Stimulated activated CD8-positive, alpha-beta memory T cell treated with anti-CD3 and anti-CD28 coated beads, Interleukin-2, amount 100 ng/mL, for 1 hour (primary cell): ENCODE measurements around the gene WWC1.

Experiments
- DNase-seq, 2 donors: peaks; one replicate each; pipeline ENCODE4 v3.0.0-alpha.2; 2020; ENCODE audit warnings: low read depth in 2 of 2

Gene WWC1

GRCh38 chr5:168438349-168438748, 146.9 kb downstream of the WWC1 start:
- no peak for DNase-seq

DNA sequence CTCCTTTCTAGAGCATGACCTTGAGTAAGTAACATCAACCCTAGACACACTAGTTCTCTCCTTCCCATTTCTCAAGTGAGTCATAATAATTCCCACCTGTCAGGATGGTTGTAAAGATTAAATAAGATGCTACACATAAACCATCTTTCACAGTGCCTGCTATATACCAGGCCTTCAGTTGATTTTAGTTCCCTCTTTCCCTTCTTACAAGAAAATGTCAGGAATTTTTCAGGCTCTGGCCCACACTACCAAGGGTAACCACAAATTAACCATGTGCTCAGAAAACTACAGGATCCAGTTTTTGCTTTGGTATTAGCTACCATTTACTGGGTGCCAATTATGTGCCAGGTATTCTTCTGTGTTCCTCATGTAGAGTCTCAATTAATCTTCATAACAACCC, 152.1 kb downstream of the WWC1 start:
- DNase-seq: no peak

- no peak for DNase-seq
Measured at GRCh38 chr5:168443950-168444700, 152.7 kb downstream of the WWC1 start.

GRCh38 chr5:168446983-168447619, 155.7 kb downstream of the WWC1 start:
- no peak for DNase-seq

GRCh38 chr5:168447808-168448207, 156.4 kb downstream of the WWC1 start:
- no peak for DNase-seq

DNA sequence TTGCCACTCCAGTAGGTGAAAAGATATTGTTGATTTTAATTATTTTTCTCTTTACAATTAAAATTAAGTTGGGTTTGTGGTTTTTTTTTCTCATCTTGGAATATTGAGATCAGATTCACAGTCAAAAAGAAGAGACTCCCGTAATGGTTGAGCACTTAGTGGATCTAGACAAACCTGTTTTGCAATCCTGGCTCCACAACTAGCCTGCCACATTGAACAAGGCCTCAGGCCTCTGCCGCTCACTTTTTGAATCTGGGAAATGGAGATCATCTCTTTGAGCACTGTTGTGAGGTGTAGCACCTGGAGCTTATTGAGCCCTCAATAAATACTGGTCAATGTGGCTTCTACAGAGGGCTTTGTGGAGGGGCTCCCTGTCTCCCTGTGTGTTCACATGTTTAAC, 157.7 kb downstream of the WWC1 start:
- DNase-seq: no peak

DNA sequence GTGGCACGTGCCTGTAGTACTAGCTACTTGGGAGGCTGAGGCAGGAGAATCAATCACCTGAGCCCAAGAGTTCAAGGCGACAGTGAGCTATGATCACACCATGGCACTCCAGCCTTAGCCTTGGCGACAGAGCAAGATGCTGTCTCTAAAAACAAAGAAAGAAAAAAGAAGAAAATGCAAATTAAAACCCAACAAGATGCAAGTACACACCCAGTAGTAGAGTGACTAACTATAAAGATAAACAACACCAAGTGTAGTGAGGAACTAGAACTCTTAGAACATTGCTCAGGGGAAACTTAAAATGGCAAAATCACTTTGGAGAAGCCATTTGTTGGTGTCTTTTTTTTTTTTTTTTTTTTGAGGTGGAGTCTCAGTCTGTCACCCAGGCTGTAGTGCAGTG, 160.1 kb downstream of the WWC1 start:
- DNase-seq: no peak

GRCh38 chr5:168455201-168455600, 163.8 kb downstream of the WWC1 start:
- no peak for DNase-seq

- no peak for DNase-seq
Measured at GRCh38 chr5:168457542-168457941, 166.1 kb downstream of the WWC1 start.

DNA sequence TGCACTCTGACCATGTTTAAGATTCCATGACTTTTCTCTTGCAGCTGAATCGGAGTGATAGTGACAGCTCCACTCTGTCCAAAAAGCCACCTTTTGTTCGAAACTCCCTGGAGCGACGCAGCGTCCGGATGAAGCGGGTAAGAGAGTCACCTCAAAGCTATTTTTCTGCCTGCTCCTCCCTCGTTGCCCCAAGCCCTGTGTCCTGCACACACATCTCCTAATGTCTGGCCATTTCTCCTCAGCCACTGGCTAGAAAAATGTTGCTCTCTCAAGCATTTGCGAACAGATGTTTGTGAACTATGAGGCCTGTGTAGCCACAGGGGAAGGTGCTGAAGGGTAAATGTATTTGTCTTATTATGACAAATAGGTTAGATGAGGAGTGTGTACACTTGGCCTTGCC, 169.2 kb downstream of the WWC1 start:
- DNase-seq: no peak

DNA sequence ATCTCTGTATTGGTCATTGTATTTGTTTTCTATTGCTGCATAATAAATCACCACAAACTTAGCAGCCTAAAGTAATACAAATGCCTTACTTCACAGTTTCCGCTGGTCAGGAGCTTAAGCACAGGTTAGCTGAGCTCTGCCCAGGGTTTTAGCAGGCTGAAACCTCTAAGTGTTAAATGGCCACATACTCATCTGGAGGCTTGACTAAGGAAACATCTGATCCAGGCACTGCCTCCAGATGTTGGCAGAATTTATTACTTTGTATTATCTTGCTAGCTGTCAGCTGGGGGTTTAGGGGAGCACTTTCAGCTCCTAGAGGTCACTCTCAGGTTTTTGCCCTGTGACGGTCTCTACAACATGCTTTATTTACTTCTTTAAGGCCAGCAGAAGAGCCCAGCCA, 171.6 kb downstream of the WWC1 start:
- no peak for DNase-seq

DNA sequence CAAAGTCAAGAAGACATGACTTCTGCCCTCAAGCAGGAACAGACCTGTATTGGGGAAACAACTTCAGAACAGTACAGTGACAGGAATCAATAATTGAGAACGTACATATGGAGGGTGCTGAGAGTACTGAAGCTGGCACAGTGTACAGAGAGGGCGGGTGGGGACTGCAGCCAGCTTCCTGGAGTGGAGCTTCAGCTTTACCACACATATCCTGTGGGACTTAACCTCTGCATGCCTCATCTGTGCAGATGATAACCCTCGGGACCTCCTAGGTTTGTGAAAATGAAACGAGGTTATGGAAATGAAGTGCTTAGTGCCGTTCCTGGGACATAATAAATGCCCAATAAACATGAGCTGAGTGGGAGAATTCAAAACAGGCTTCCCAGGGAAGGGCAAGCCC, 172.8 kb downstream of the WWC1 start:
- DNase-seq: no peak

GRCh38 chr5:168464641-168465040, 173.2 kb downstream of the WWC1 start:
- no peak for DNase-seq

GRCh38 chr5:168467755-168468330, 176.4 kb downstream of the WWC1 start:
- DNase-seq: no peak

DNA sequence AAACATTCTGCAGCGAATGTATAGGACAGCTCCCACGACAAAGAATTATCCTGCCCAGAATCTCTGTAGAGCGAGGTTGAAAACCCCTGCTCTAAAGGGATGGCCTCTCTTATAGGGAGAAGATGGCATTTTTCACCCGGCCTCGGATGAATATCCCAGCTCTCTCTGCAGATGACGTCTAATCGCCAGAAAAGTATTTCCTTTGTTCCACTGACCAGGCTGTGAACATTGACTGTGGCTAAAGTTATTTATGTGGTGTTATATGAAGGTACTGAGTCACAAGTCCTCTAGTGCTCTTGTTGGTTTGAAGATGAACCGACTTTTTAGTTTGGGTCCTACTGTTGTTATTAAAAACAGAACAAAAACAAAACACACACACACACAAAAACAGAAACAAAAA, 177.4 kb downstream of the WWC1 start:
- no peak for DNase-seq

DNA sequence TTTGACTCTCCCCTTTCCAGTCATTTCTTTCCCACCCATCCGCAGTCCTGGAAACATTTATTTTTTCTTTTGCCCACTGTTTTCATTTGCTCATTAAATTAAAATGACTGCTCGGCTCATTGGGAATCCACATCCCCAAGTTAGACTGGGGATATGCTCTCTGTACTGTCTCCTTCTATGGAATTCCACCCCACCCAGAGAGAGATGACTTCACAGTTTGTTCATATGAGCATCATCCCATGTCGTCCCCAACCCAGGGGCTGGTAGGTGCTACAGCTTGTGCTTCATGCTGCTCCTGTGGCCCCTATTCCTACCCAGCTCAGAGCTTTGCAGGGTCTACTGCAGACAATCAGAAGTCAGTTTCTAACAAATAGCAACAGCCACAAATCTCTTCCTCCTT, 178.4 kb downstream of the WWC1 start:
- DNase-seq: no peak

DNA sequence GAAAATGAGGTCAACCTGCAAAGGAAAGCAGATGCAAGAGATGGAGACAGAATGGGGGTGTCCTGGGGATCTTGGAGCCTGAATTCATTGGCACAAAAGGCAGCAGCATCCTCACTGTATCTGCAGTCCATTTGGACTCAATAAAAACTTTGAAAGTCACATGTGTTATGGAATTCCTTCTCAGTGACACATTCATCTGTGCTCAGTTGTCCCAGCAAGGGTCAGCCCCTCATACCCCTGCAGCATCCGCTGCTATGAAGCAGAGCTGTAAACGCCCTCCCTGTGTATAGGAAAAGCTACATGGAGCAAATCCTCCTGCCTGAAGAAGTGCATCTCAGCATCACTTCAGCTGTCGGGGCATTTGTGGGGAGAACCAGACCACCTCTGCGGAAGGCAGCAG, 180.3 kb downstream of the WWC1 start:
- no peak for DNase-seq

- DNase-seq: no peak
Measured at GRCh38 chr5:168472329-168472728, 180.9 kb downstream of the WWC1 start.

DNA sequence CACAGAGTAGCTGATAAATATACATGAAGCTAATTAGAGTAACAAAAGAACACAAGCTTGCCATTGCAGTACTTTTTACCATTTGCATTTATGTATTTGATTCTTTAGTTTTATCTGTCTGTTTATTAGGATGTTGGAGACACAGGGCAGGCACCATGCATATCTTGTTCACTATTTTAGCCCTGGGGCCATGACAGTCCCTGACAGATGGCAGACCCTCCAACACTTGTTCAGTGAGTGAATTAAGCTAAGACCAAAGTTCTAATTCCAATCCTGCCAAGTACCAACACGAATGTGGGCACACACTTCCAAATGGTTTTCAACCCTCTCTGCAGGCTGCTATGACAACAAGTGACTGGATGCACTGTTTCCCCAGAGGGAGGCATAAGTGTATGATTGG, 182.9 kb downstream of the WWC1 start:
- DNase-seq: no peak

DNA sequence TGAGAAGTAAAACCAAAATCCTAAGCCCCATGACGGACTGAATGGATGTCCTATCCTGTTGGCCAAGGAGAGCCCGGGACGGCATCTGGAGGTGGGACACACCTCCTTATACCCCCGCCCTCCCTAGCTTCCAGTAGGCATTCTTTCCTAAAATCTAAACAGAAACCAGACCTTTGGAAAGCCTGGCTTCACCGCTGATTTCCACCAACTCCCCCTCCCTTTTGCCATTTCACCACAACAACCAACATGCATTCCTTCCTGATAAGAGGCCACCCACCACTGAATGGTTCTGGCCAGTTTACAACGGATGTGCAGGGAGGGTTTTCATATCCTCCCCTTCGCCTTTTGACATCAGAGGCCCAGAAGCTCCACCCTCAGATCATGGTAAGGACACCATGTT, 185.6 kb downstream of the WWC1 start:
- no peak for DNase-seq

- no peak for DNase-seq
Measured at GRCh38 chr5:168479166-168479565, 187.7 kb downstream of the WWC1 start.

DNA sequence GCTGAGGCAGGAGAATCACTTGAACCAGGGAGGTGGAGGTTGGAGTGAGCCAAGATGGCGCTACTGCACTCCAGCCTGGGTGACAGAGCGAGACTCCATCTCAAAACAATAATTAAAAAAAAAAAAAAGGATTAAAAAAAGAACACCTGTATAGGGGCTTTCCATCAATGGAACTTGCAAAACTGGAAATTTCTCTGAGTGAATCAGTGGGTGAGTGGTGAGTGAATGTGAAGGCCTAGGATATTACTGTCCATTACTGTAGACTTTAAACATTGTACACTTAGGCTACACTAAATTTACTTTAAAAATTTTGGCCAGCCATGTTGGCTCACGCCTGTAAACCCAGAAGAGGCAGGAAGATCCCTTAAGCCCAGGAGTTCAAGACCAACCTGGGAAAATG, 189.2 kb downstream of the WWC1 start:
- no peak for DNase-seq

DNA sequence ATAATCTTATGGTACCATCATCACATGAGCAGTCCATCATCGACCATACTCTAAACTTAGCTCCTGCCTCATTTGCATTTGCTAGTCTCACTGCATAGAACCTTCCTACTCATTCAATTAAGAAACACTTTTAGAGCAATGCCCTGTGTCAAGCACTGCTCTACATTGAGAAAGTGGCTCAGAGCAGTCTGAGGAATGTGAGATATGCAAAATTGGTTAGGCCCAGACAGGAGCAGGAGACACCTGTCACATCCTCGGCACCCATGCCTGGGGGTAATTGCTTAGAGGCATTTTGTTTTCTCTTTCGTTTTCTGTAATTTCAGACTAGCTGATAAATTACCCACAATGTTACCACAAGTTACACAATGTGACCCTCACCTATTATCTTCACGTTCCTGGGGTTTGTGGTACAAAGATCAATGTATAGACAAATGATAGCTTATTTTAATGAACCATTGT, 189.9 kb downstream of the WWC1 start:
- DNase-seq: no peak
